ENCODE data around the gene FAF1.
A peak's percentile ranks its signal among the peaks of the same experiment; 100 is the strongest.
"Not testable (repeated sequence)": the region's sequence is repeated elsewhere in the genome, so short reads cannot be mapped to it uniquely, and the experiment has no call there.

Gene FAF1

GRCh38 chr1:50959913-50960844 lies at the start of gene FAF1:
FAF1 (minus strand) TSS chr1:50960267; CDS start chr1:50959811, 456 bp downstream.
- DNase-seq = peak; percentile 88 to 97 (median 93)

- no peak for DNase-seq
These were observed 49.3 kb upstream of the FAF1 start for GRCh38 chr1:51009381-51009780.

- not testable (repeated sequence) for DNase-seq
These were observed 45.5 kb upstream of the FAF1 start for GRCh38 chr1:51005549-51005948.

- no peak for DNase-seq
These were observed 42.4 kb upstream of the FAF1 start for GRCh38 chr1:51002516-51002915.

GRCh38 chr1:51000651-51001050 lies 40.6 kb upstream of the FAF1 start:
- DNase-seq = no peak

- no peak for DNase-seq
These were observed 40.1 kb upstream of the FAF1 start for GRCh38 chr1:51000160-51000559.

GRCh38 chr1:50999375-50999774 lies 39.3 kb upstream of the FAF1 start:
- DNase-seq = not testable (repeated sequence)

- DNase-seq = no peak
These were observed 36.0 kb upstream of the FAF1 start for GRCh38 chr1:50996083-50996482.

- DNase-seq = no peak
These were observed 35.6 kb upstream of the FAF1 start for GRCh38 chr1:50995651-50996050.

- no peak for DNase-seq
These were observed 34.9 kb upstream of the FAF1 start for GRCh38 chr1:50994997-50995396.

GRCh38 chr1:50993645-50994044 lies 33.6 kb upstream of the FAF1 start:
- no peak for DNase-seq

GRCh38 chr1:50992532-50993318 lies 32.7 kb upstream of the FAF1 start:
- DNase-seq = no peak

GRCh38 chr1:50989694-50990093 lies 29.6 kb upstream of the FAF1 start:
- no peak for DNase-seq

- no peak for DNase-seq
These were observed 26.6 kb upstream of the FAF1 start for GRCh38 chr1:50986653-50987052.

GRCh38 chr1:50985094-50985493 lies 25.0 kb upstream of the FAF1 start:
- no peak for DNase-seq

- DNase-seq = no peak
These were observed 23.2 kb upstream of the FAF1 start for GRCh38 chr1:50983219-50983802.

GRCh38 chr1:50982611-50983010 lies 22.5 kb upstream of the FAF1 start:
- DNase-seq = no peak

GRCh38 chr1:50981741-50982140 lies 21.7 kb upstream of the FAF1 start:
- DNase-seq = no peak

GRCh38 chr1:50980505-50980904 lies 20.4 kb upstream of the FAF1 start:
- no peak for DNase-seq

- DNase-seq = no peak
These were observed 19.9 kb upstream of the FAF1 start for GRCh38 chr1:50979937-50980336.

- DNase-seq = no peak
These were observed 19.1 kb upstream of the FAF1 start for GRCh38 chr1:50978852-50979781.

GRCh38 chr1:50978144-50978851 lies 18.2 kb upstream of the FAF1 start:
- no peak for DNase-seq
